GM12873 (cell line): ENCODE data around the gene PEX10.

Experiments
- CTCF ChIP-seq: IDR thresholded peaks from 2 replicates; pipeline ENCODE4 v1.5.1; 2012; ENCODE audit warnings: low read depth, mild to moderate bottlenecking, moderate library complexity, low read length, control low read depth; ENCODE audit not compliant: insufficient read depth; ENCODE audit errors: missing control alignments

The PEX10 gene

GRCh38 chr1:2418791-2419320 lies 6.5 kb upstream of the PEX10 start:
- TF ChIP-seq CTCF = no peak

- no peak for TF ChIP-seq CTCF
Observed at GRCh38 chr1:2417833-2418225, 5.5 kb upstream of the PEX10 start.

- no peak for TF ChIP-seq CTCF
Observed at GRCh38 chr1:2417083-2417832, 4.9 kb upstream of the PEX10 start.

GRCh38 chr1:2416403-2416802 lies 4.0 kb upstream of the PEX10 start:
- TF ChIP-seq CTCF = no peak

DNA sequence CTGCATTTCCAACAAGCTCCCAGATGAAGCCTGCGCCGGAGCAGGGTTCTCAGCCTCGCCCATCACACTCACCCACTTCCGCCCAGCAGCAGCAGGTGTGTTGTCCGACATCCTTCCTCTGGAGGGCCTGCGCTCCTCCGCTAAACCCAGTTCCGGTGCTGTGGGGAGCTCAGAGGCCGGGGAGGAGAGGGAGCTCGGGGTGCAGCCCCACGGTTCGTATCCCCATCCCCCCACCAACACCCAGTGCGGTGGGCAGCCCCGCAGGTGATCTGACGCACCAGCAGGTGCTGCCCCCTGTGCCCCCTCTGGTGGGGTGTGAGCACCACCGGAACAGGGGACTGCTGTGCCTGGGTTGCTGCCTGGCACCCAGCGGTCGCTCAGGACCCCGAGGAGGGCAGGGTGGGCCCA lies 3.4 kb upstream of the PEX10 start:
- peak; percentile 25 for TF ChIP-seq CTCF

GRCh38 chr1:2415337-2415736 lies 3.0 kb upstream of the PEX10 start:
- no peak for TF ChIP-seq CTCF

DNA sequence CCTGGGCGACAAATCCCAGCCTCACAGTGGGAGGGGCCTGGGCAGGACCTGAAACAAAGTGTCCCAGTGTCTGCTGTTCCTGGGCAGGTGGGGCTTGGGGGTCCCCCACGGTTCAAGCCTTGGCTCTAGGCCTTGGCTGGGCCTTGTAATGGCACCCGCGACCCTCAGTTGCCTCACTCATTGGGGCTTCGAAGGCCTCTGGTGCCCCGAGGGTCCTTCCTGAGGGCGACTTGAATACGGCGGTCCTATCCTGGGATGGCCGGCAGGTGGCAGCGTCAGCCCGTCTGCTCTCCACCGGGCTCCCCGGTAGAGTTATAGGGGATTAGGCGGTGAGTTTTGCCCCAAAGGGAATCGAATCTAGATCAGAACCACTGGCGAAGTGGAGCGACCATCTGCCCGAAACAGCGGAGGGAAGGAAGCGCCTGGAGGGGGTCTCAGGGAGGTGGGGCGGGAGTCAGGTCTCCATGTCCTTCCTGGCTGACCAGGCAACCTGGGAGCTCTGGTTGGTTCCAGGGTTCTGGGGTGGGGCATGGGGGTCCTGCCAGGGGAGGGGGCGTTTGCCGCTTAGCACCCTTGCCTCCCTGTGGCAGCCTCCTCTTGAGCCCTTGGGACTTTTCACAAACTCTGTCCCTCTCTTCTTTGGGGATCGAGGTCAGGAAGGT lies 2.1 kb upstream of the PEX10 start:
- peak; percentile 87 for TF ChIP-seq CTCF
